HG02759 (cell line): ENCODE measurements around the gene COLQ.

Source experiments
- ATAC-seq: cut with Tn5 transposase; IDR thresholded peaks from one replicate; pipeline ENCODE4 v1.9.1; 2021; ENCODE audit warnings: mild to moderate bottlenecking, moderate library complexity; ENCODE audit not compliant: unreplicated experiment

Gene COLQ

GRCh38 chr3:15520804-15521572, 518 bp downstream of the COLQ start:
- no peak for ATAC-seq

GRCh38 chr3:15520185-15520584, 1.3 kb downstream of the COLQ start:
- ATAC-seq = no peak

DNA sequence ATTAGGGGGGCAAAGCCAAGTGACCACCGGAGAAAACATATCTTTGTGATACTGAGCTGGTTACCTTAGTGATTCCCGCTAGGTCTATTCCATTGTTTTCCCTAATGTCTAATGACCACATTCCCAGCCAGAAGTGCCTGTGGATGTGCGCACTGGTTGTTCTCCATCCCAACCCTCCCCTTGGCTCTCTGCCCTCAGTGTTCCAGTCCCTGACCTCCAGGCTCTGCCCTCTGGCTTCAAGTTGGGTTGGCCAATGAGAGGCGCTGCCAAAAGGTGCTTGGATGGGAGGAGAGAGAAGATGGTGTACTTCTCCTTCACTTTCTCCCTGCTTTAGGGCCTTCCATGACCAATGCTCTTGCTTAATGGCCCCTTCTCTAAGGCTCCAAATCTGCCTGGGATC, 2.4 kb downstream of the COLQ start:
- ATAC-seq = no peak

DNA sequence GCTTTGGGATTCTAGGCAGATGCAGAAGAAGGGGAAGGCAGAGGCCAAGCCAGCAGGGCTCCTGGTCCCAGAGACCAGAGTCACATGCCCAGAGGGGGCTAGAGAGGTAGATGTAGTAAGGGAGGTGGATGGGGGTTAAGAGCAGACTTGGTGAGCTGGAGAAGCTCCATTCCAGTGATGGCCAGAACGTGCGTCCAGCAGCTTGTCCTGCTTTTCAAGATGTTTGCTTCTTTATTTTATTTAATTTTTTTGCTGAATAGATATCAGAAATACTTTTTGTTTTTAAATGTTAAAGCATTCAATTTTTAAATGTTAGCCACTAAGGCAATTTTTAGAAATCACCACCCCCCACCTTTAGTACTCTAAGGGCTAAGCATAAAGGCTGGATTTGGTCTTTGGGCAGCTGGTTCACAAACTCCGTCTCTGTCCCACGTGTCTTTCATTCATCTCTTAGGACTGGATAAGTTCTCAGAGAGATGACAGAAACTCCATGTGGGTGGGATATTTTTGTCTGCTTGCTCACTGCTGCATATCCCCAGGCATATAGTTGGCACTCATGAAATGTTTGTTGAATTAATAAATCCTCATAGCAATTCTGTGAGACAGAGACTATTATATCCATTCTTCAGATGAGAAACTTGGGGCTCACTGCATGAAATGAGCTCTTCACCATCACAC, 6.7 kb downstream of the COLQ start:
- no peak for ATAC-seq

- no peak for ATAC-seq
Measured at GRCh38 chr3:15513810-15514662, 7.5 kb downstream of the COLQ start.

DNA sequence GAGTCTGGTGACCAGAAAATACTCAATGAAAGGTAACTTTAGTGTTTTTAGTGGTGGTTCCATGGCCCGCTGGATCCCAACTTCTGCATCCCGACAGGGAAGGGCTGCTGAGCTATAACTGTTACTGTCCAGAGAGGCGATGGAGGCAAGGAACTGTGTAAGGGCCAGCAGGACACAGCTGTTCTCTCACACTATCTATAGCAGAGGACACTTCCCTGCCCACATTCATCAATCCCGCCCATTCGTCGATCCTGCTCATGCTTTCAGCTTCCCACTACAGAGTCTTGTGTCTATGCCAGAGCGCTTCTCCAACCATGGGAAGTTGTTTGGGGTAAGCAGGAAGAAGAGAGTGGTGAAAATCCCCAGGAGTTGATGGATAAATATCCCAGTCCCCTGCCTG, 8.4 kb downstream of the COLQ start:
- ATAC-seq = no peak

DNA sequence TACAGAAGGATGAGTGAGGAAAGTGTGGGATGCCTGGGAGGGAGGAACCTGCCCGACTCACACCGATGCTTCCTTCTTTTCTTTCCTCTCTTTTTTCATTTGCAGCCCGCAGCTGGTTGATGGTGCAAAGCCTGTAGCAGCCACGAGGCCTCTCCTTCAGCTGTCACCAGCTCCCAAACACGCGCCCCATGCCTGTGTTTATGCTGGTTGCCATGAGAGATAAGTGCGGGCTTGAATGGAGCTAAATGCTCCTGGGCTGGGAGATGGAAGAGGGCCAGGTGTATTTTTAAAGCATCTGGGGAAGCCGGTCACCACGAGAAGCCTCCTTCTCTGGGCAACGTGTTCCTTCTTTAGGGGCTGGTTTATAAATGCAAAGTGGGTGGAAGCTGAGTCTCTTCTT, 9.3 kb downstream of the COLQ start:
- ATAC-seq = no peak

DNA sequence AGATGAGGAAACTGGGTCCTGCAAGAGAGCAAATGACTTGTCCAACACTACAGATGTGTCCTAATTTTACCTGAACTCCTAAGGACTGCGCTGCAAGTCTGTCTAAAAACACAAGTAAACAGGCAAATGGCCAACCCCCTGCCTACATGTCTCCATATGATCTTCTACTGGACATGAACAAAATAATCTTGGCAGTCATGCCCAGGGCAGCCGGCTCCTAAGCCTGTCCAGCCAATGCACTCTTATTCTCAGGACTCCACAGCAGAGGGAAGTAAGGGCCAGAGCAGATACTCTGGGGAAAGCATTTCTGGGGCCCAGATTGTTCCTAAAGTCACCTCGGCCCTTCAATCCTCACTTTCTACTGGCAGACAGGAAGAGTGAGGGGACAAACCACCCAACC, 10.3 kb downstream of the COLQ start:
- ATAC-seq = no peak

GRCh38 chr3:15510493-15510892, 11.0 kb downstream of the COLQ start:
- no peak for ATAC-seq

- no peak for ATAC-seq
Measured at GRCh38 chr3:15506571-15506970, 14.9 kb downstream of the COLQ start.

- ATAC-seq = no peak
Measured at GRCh38 chr3:15505479-15506165, 15.9 kb downstream of the COLQ start.

DNA sequence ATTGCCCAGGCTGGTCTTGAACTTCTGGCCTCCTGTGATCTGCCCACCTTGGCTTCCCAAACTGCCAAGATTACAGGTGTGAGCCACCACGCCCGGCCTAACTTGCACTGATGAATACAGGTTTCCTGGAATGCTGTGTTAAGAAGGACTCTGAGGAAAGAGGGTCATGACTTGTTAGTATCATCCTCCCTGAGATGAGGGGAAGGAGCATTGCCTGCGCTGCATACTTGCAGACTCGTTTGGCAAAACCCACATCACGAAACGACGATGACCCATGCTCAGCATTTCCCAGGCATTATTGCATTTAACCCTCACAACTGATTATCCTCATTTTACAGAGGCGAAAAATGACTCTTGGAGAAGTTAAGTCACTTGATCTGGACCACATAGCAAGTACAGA, 18.9 kb downstream of the COLQ start:
- ATAC-seq = no peak

DNA sequence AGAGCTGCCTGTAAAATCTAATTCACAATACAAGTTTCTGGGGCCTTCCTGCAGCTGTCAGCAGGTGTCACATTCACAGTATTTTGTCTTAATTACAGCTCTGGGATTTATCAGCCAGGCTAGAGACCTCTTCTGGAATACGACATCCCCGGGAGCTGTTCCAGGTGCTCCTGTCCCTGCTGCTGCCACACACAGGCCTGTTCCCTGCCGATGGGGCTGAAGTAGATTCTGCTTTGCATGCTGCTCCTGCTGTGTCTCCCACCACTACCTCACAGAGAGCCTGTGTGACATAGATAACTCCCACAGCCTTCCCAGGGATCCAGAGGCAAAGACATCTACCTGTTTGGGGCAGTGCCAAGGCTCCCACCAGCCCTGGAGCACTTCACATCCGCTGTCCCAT, 20.4 kb downstream of the COLQ start:
- no peak for ATAC-seq

DNA sequence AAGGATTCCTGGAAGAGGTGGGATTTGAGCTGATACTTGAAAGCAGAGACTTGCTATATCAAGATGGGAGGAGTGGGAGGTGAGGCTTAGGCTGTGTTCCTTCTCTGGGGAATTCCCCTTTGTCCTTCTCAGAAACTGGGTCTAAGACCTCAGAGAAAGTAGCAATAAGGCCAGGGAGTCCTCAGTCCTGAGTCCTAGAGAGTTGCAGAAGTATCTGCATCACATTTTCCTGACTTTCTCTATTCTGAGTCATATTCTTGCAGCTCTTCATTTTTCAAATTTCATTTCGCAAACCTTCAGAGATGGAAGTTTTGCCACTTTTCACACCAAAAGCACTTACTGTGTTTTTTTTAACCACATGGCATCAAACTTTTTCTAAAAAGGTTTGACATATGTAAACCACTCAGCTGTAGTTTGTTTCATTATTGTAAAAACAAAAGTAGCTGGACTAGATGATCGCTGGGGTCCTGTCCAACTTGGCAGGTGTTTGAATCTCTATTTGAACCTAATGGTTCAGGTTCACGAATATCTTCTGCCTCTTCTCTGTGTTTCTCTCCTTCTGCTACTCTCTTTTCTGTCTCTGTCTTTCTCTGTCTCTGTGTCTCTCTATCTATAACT, 21.3 kb downstream of the COLQ start:
- ATAC-seq = no peak

DNA sequence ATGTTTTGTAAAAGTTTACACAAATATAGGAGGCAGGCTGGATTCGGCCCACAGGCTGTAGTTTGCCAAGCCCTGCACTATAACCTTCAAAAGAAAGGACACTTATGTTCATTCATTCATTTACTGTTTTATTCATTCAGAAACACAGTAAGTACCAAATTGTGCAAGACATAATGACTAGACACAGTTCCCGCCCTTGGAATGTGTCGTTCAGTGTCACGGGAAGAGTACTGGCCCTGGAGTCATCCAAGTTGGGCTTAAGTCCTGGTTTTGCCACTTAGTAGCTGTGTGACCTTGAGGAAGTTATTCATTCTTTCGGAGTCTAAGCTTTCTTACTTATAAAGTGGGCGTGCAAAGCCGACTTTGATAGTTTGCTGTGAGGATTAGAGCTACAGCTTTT, 22.0 kb downstream of the COLQ start:
- no peak for ATAC-seq

- ATAC-seq = no peak
Measured at GRCh38 chr3:15498431-15499214, 22.9 kb downstream of the COLQ start.

DNA sequence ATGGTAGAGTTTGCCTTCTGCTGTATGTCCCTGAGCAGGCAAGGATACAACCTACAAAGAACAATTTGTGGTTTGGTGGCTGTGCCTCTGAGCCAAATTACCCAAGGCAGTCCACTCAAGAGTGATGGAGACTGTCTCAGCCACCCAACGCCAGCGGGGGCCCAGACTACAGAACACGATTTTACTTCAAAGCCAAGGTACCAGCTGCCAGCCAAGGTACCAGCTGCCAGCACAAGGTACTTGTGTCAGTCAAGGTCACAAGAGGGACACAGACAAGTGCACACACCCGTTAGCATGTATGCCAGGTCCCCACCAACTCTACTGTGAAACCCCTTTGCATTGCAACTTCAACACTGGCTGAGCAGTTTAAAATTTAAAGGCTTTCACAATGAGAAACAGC, 23.5 kb downstream of the COLQ start:
- ATAC-seq = no peak

DNA sequence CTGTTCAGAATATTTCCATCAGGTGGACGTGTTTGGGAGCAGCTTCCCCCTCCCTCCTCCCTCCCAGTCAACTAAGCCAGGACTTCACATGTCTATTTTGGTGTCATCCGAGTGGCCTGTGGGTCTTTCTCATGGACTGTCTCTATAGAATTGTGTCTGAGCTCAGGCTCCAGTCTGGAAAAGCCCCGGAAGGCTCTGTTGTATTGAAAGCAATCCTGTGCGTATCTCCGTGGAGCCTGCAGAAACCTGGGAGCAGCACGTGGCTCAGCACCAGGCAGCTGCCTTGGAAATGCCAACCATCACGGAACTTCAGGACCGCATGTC, 25.2 kb downstream of the COLQ start:
- ATAC-seq = no peak

DNA sequence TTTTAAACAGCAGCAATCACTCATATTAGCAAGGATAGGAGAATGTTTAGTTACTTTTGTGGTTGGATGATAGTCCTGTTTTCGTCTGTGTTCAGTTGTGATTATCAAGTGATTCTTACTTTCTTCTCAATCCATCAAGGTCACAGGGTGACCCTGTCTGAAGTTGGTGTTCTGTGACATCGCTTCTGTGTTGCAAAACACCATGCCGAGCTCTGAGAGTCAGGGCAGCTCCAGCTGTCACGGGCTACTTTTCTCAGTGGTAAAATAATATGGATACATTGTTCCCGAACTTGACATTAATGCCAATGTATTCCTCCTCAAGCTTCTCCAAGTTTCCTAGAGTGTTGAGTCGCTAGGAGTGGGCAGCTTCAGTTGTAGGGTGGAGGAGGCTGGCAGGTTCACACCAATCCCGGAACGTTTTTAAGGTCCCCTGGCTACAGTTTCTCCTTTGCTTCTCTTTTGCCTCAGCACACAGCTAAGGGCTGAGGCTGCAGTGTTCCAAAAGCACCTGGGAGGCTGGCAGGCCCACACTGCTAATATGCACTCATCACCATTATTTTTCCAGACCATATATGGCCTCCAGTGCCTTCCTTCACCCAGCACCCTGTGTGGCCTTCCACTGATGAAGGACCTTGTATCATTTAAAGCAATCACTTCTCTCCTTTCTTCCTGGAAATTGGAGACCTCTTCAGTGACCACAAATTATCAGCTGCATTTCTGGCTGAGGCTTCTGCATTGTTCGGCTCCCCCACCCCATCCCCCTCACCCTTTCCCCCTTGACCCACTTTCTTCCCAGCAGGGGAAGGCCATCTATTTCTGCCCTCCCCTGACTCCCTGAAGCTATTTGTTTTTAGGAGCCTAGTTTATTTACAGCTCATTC, 25.8 kb downstream of the COLQ start:
- no peak for ATAC-seq
